ENCODE results near the gene DYNLL1.

GRCh38 chr12:120498870-120499515 lies 3.1 kb downstream of the DYNLL1 start:
- TF ChIP-seq CTCF (IDR thresholded peaks at IDR 0.05 in 2 of 3, conservative IDR thresholded peaks at IDR 0.05 in 1 of 3; ENCODE audit: borderline replicate concordance in 1 of 3, insufficient read depth in 1 of 3, low read depth in 2 of 3, low read length in 2 of 3), result no peak
- TF ChIP-seq FOSL1 (IDR thresholded peaks at IDR 0.05; ENCODE audit: low read depth), result no peak
- TF ChIP-seq YY1 (IDR thresholded peaks at IDR 0.05; ENCODE audit: extremely low read depth, insufficient replicate concordance, low read depth, low read length), result no peak
